GM18526 (cell line): Measurements from ENCODE around the gene ECD.

ENCODE experiments used
- POLR2A ChIP-seq: IDR thresholded peaks from 3 replicates; pipeline ENCODE4 v1.6.1; 2011; ENCODE audit not compliant: insufficient read length; ENCODE audit errors: extremely low read depth

ECD gene

GRCh38 chr10:73119952-73120351 lies 47.9 kb downstream of the ECD start:
- TF ChIP-seq POLR2A, result no peak

DNA sequence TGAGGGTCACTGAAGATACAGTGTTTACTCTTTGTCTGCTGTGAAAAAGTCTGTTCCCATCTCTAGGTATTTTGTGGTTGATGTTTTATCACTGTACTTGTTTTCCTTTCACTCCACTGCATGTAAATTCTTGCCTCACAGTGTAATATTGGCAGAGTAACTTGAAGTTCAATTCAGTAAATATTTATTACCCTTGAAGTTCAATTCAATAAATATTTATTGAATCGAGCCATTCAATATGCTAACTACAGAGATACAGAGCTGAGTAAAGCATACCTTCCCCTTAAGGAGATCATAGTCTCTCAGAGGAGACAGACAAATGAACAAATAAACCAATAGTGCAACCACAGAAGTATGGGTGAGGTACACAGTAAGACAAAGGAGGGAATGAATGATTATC lies 48.4 kb downstream of the ECD start:
- no peak for TF ChIP-seq POLR2A

- TF ChIP-seq POLR2A, result no peak
Measured at GRCh38 chr10:73117976-73118743, 49.6 kb downstream of the ECD start.

- no peak for TF ChIP-seq POLR2A
Measured at GRCh38 chr10:73116017-73116416, 51.8 kb downstream of the ECD start.

DNA sequence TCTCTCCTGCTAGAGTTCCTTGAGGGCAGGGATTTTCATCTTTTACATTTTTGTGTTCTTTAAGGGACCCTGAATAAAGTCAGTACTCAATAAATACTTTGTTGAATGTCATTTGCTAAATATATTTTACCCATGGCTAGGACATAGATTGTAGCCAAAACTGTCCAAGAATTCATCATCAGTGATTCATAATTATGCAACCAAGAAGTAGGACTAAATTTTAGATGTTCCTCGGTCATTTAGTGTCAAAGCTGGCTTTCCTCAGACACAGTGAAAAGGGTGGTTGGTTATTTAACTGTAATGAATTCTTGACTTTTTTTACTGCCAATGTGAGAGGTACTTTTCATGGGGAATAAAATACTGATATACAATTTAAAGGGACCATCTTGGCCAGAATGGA lies 54.3 kb downstream of the ECD start:
- TF ChIP-seq POLR2A, result no peak

DNA sequence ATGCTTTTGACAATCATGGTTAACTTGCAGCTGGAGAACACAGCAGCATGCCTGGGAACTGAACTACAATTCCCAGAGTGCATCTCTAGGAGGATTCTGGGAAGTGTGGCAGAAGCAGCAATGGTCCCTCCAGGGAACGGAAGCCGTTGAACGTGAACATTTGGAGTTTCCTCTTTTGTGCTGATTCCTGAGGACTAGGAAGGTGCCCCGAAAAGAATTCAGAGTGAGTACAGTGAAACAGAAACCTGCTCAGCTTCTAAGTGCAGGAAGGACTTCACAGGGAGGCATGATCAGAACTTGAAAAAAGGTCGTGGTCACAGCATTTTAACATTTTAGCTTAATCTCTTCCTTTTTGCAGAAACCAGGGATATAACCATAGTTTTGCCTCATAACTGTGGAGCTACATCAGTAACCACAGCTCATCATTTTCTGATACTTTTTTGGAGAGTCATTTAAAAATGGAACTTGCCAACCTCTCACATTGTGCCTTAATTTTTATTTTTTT lies 57.4 kb downstream of the ECD start, which contains the start of gene NUDT13:
Gene NUDT13 (plus strand): TSS at position 111 of the 505 bp plus-strand sequence. CDS start 3,911 bp downstream, outside the sequence.
- TF ChIP-seq POLR2A, result no peak

- no peak for TF ChIP-seq POLR2A
Measured at GRCh38 chr10:73106301-73106700, 61.5 kb downstream of the ECD start.

GRCh38 chr10:73099141-73099540 lies 68.7 kb downstream of the ECD start:
- no peak for TF ChIP-seq POLR2A

- no peak for TF ChIP-seq POLR2A
Measured at GRCh38 chr10:73097305-73097670, 70.5 kb downstream of the ECD start.

DNA sequence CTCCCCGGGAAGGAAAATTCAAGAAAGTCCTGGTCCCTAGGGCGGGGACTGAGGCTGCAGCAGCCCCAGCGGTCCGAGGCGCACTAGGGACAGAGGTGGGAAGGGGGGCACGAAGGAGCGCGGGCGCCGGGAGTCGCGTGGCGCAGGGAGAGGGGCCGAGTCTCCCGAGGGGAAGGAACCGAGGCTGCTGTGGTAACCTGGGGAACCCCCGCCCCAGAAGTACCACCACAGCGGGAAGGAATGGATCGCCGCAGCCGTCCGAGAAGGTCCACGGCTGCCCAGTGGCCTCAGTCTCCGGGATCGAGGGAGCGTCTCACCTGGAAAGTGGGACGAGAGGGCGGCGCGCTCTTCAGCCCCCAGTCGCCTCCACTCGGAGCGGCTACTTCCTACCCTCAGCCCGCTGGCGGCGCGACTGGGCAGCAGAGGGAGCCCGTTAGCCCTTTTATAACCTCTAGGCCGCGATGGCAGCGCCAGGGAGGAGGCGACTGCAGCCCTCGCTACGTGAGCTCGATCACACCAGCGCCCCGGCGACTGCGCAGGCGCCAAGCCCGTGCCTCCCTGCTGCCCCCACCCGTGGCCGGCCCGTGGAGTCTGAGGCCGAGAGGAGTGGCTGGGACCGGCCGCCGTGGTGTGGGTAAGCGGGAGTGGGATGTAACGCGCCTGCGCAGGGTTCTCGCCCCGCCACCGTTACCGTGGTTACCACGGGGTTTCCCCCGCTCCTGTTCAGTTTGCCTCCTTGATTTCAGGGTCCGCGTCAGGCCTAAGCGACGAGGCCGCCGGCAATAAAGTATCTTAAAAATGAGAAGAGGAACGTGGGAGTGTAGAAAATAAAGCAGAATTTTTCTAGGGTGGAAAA lies 71.1 kb downstream of the ECD start, which contains the start of gene P4HA1:
Gene P4HA1 (minus strand): TSS at position 418 of the 856 bp plus-strand sequence. CDS start 21,983 bp downstream, outside the sequence.
- peak; percentile 98 for TF ChIP-seq POLR2A

DNA sequence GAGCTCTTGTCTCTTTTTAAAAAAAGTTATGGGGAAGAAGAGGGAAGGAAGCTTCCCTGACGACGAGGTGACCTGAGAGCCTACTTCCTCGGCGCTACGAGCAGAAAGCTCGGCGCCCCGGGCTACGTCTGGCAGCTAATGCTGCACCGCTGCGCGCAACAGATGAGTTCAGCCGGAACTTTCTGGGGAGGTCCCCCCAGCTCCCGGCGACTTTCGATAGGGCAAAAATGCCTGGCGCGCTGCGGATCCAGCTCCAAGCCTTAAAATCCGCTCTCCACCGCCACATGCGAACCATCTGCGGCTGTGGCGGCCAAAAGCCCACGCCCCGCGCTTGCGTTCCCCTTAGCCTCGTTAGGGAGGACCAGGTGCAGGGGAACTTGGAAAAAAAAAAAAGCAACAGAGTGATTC lies 71.8 kb downstream of the ECD start:
- peak; percentile 23 for TF ChIP-seq POLR2A

- no peak for TF ChIP-seq POLR2A
Measured at GRCh38 chr10:73095481-73096021, 72.3 kb downstream of the ECD start.

DNA sequence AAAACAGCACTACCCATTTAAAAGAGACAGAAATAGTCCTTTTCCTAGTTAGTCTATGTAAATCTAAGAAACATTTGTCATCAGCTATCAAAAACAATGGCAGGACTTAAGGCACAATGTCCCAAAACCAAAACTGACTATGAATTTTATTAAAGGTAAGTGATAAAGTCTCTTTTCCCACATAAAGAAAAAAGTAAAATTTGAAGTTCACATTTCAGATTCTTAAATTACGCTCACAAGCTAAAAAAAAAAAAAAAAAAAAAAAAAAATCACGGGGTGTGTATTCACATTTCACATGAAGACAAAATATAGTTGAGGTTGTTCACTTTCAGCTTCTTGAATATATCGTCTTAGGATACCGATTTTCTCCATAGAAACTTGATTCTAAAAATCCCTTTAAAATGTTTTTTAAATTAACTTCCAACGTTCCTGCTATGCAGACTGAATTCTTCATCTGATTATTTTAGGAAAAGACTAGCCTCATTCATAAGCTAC lies 72.8 kb downstream of the ECD start:
- no peak for TF ChIP-seq POLR2A

DNA sequence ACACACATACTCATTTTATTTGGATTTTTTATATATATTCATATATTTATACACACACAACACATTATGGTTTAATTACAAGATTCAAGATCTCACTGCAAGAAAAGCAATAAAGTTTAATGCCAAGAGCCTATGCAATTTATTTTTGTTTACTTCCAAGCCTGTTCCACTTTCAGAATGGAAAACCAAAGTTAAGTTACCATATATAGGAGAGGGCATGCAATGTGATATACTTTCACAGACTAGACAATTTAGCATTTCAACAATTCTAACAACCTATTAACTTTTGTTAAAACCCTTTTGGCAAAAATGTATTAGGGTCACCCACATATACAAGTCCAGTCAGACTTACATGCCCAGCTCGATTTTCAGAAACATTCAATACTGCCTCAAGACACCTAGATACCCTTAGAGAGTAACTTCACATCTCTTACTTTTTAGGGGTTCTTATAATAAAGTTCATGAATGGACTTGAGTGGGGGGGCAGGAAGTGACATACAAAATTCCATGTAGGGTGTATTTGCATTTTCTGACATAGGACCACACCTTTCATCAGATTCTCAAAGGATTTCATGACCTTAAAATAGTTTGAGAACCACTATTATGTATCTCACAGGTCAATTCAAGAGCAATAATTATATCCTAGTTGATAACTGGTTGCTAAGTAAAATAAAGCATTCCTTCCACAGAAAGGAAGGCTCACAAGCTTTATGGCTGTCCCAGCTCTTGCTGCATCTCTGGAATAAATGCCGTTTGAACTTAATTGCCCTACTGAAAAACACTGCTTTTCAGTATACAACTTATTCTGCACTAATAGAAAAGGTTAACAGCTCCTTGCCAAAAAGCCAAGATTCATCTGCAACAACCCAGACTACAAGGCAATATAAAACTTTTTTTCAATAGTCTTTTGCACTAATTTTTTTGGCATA lies 73.6 kb downstream of the ECD start:
- TF ChIP-seq POLR2A, result no peak
